Uterus (tissue), 2 donors: ENCODE measurements around the gene PLB1.

ENCODE experiments used
- CTCF ChIP-seq, 4 experiments: fragments of 200-600 bp in 2 of 4; fragments of 450-650 bp in 2 of 4; sonication (generic) in 2 of 4; IDR thresholded peaks; one replicate each; pipeline ENCODE4 v1.5.1; 2016 to 2019; ENCODE audit warnings: antibody characterized with exemption in 4 of 4, mild to moderate bottlenecking in 2 of 4, moderate library complexity in 1 of 4
- POLR2A ChIP-seq, 2 donors: fragments of 450-650 bp; IDR thresholded peaks; one replicate each; pipeline ENCODE4 v1.6.1; 2016; ENCODE audit warnings: antibody characterized with exemption in 2 of 2, mild to moderate bottlenecking in 1 of 2, moderate library complexity in 1 of 2

- TF ChIP-seq CTCF (IDR thresholded peaks at IDR 0.05): no peak
- TF ChIP-seq POLR2A (IDR thresholded peaks at IDR 0.05): no peak
Observed at GRCh38 chr2:28688818-28689217, 193.0 kb downstream of the PLB1 start.
